ENCODE data around the gene SH3D19. TPM values are rescaled to one million over a fixed set of nuclear protein-coding genes. Genes with fewer than 3 reads are reported as not detected.

SH3D19 gene
- total RNA-seq, 1 donor from 2014 or later = 121 TPM

GRCh38 chr4:151267822-151268535 is 57.4 kb downstream of the SH3D19 start:
- intact Hi-C loops (cut with micrococcal nuclease) = no loop called here
- H3K9me3 ChIP-seq (replicated peaks) = peaks cover 2% of the 10 kb centered on the region
- no peak for DNase-seq
- H3K27ac ChIP-seq (replicated peaks) = no peak overlapping the region
- H3K36me3 ChIP-seq = no peaks in the 10 kb centered on the region
- no peak overlapping the region for H3K4me3 ChIP-seq
- peaks cover 26% of the 10 kb centered on the region for H3K4me1 ChIP-seq
- TF ChIP-seq CTCF (IDR thresholded peaks at IDR 0.05; ENCODE audit: borderline replicate concordance) = no peak
- H3K27me3 ChIP-seq (ENCODE audit: low read depth) = no peaks in the 10 kb centered on the region

GRCh38 chr4:151267104-151267503 is 58.3 kb downstream of the SH3D19 start:
- Histone ChIP-seq H3K36me3 (no peaks in the 10 kb centered on the region), H3K27ac (replicated peaks) (no peak overlapping the region), H3K4me3 (no peak overlapping the region), H3K4me1 (peaks cover 28% of the 10 kb centered on the region), H3K9me3 (replicated peaks) (peaks cover 2% of the 10 kb centered on the region), H3K27me3 (ENCODE audit: low read depth) (no peaks in the 10 kb centered on the region)
- no peak for TF ChIP-seq CTCF (IDR thresholded peaks at IDR 0.05; ENCODE audit: borderline replicate concordance)
- intact Hi-C loops (cut with micrococcal nuclease) = no loop called here
- DNase-seq = no peak

- Histone ChIP-seq H3K27me3 (ENCODE audit: low read depth) (no peaks in the 10 kb centered on the region), H3K36me3 (no peaks in the 10 kb centered on the region), H3K4me3 (no peak overlapping the region), H3K4me1 (peaks cover 32% of the 10 kb centered on the region), H3K27ac (replicated peaks) (no peak overlapping the region), H3K9me3 (replicated peaks) (peaks cover 2% of the 10 kb centered on the region)
- DNase-seq = no peak
- TF ChIP-seq CTCF (IDR thresholded peaks at IDR 0.05; ENCODE audit: borderline replicate concordance) = no peak
- intact Hi-C loops (cut with micrococcal nuclease) = no loop called here
Observed at GRCh38 chr4:151266497-151266896, 58.9 kb downstream of the SH3D19 start.

- TF ChIP-seq CTCF (IDR thresholded peaks at IDR 0.05; ENCODE audit: borderline replicate concordance) = no peak
- no peaks in the 10 kb centered on the region for H3K27me3 ChIP-seq (ENCODE audit: low read depth)
- intact Hi-C loops (cut with micrococcal nuclease) = no loop called here
- H3K27ac ChIP-seq (replicated peaks) = peak overlapping the region; percentile 11
- peaks cover 34% of the 10 kb centered on the region for H3K4me1 ChIP-seq
- DNase-seq = no peak
- no peaks in the 10 kb centered on the region for H3K36me3 ChIP-seq
- H3K4me3 ChIP-seq = no peak overlapping the region
- H3K9me3 ChIP-seq (replicated peaks) = no peaks in the 10 kb centered on the region
Observed at GRCh38 chr4:151263455-151263854, 62.0 kb downstream of the SH3D19 start.

- Histone ChIP-seq H3K9me3 (replicated peaks) (no peaks in the 10 kb centered on the region), H3K27ac (replicated peaks) (no peak overlapping the region), H3K27me3 (ENCODE audit: low read depth) (no peaks in the 10 kb centered on the region), H3K36me3 (no peaks in the 10 kb centered on the region), H3K4me1 (peaks cover 58% of the 10 kb centered on the region), H3K4me3 (no peak overlapping the region)
- TF ChIP-seq CTCF (IDR thresholded peaks at IDR 0.05; ENCODE audit: borderline replicate concordance) = no peak
- no peak for DNase-seq
- intact Hi-C loops (cut with micrococcal nuclease) = no loop called here
Observed at GRCh38 chr4:151260526-151260925, 64.9 kb downstream of the SH3D19 start.
